HG03565 (cell line): ENCODE measurements around the gene SLC6A16.
A peak's percentile ranks its signal among the peaks of the same experiment; 100 is the strongest.

ENCODE experiments used
- ATAC-seq: cut with Tn5 transposase; IDR thresholded peaks from one replicate; pipeline ENCODE4 v1.9.1; 2021; ENCODE audit warnings: mild to moderate bottlenecking, moderate library complexity; ENCODE audit not compliant: unreplicated experiment

SLC6A16 gene

GRCh38 chr19:49347191-49347590, 22.2 kb upstream of the SLC6A16 start:
- no peak for ATAC-seq

GRCh38 chr19:49344505-49345423, 19.8 kb upstream of the SLC6A16 start:
- ATAC-seq: no peak

GRCh38 chr19:49343123-49343522, 18.1 kb upstream of the SLC6A16 start:
- ATAC-seq: no peak

DNA sequence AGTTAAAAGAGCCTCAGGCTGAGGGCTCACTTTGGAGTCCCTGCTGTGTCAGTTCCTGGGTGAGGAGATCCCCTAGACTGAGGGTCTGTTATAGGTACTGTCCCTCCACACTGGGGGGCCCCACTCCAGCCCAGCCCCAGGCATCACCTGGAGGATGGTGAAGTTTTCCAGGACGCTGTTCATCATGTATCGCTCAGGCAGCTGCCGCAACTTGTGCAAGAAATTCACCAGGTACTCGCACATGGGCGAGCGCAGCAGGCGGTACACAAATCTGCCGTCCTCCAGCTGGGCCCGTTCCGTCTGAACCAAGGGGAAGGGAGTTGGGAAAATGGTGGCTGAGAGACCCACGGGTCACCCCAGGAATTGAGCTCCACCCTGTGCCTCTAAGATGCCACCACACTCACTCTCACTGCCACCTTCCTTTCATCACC, 17.3 kb upstream of the SLC6A16 start:
- no peak for ATAC-seq

GRCh38 chr19:49340865-49341718, 16.1 kb upstream of the SLC6A16 start:
- ATAC-seq: no peak

DNA sequence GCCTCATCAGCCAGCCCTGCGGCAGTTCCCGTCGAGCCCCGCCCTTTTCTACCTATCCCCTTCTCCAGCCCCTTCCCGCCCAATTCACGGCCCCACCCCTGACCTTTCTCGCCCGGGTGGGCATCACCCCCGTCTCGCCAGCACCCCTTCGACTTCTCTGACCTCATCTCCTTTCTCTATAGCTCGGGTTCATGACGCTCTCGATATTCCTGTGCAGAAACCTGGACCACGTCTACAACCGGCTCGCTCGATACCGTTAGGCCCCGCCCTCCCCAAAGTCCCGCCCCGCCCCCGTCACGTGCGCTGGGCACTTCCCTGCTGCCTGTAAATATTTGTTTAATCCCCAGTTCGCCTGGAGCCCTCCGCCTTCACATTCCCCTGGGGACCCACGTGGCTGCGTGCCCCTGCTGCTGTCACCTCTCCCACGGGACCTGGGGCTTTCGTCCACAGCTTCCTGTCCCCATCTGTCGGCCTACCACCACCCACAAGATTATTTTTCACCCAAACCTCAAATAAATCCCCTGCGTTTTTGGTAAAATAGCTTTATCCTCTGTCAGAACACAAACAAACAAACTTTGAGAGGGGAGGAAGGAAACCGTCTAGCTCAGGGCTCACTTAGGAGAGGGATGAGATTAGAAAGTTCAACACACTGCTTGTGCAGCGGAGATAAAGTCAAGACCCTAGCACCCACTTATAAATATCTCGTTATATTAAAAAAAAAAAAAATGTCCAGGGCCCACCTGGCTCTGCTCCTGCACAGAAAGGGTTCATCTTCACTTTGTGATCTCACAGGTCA, 15.3 kb upstream of the SLC6A16 start:
- ATAC-seq: peak; percentile 64

- ATAC-seq: no peak
Measured at GRCh38 chr19:49339301-49340068, 14.5 kb upstream of the SLC6A16 start.

- no peak for ATAC-seq
Measured at GRCh38 chr19:49338691-49339300, 13.8 kb upstream of the SLC6A16 start.

DNA sequence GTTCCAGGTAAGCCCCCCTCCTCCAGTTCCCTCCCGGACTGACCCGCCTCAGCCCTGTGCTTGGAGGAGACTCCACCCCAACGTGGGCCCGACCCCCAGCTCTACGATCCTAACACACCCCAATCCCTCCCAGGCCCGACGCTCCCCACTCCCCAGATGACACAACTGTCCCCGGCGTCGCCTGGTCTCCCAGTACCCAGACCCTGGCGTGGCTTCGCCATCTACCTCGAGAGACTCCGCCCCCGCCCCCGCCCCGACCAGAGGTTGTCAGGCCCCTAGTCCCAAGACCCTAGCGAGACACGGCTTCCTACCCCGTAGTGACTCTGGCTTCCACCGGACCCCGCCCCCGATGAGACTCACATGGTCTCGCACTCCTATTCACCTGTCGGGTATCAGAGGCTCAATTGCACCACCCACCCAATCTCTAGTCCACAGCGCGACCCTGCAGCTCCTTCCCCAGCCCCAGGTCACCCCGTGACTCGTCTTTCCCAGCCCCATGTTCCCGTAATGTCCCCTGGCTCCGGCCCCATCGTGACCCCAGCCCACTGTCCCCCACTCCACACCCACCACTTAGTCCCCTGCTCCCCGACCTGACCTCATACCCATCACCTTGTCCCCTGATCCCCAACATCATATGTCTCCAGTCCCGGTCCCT, 13.2 kb upstream of the SLC6A16 start:
- ATAC-seq: no peak

GRCh38 chr19:49337267-49338022, 12.5 kb upstream of the SLC6A16 start:
- no peak for ATAC-seq

DNA sequence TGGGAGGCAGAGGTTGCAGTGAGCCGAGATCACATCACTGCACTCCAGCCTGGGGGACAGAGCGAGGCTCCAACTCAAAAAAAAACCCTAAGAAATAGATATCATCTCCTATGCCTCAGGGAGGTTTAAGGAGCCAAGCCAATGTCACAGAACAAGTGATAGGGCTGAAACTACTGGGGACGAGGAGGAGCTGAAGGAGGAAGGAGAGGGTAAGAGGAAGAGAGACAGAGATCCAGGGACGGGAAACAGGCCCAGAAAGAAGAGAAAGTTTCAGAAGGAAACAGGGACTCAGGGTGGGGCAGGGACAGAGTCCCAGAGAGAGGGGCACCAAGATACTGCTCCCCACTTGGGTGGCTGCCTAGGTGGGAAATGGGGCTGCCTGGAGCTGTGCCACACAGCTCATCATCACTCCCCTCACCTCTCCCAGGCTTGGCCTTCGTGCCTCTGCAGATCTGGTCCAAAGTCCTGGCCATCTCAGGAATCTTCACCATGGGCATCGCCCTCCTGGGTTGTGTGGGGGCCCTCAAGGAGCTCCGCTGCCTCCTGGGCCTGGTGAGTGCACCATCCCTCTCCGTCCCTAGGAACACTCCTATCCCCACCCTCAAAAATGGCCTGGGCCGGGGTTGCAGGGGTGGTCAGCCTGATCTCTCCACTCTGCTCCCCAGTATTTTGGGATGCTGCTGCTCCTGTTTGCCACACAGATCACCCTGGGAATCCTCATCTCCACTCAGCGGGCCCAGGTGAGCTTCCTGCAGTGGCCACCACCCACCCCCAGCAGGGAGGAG, 11.7 kb upstream of the SLC6A16 start:
- no peak for ATAC-seq

GRCh38 chr19:49335784-49336481, 10.9 kb upstream of the SLC6A16 start:
- ATAC-seq: no peak

DNA sequence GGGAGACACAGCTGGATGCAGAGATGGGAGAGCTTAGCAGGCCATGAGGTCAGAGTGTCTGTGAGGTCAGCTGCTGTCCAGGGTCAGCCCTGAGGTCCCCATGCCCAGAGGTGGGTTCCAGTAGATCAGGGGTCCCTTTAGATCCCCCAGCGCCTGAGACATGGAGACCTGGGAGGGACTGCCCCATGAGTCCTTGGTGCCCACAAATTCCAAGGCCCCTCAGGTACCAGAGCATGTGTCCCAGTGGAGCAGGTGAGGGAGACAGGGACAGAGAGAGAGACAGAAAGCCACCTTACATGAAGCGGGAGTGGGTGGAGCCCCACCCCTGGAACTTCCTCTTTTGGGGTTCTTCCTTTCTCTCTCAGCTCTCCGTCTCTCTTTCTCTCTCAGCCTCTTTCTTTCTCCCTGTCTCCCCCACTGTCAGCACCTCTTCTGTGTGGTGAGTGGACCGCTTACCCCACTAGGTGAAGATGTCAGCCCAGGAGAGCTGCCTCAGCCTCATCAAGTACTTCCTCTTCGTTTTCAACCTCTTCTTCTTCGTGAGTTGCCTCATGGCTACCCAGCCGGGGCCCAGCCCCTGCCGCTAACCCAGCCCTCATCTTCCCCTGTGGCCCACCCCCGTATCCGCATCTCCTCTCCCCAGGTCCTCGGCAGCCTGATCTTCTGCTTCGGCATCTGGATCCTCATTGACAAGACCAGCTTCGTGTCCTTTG, 10.2 kb upstream of the SLC6A16 start, which contains the start of gene CD37:
Gene CD37 (plus strand): TSS at position 336 of the 713 bp plus-strand sequence. CDS start 135 bp downstream, at position 471.
- no peak for ATAC-seq

DNA sequence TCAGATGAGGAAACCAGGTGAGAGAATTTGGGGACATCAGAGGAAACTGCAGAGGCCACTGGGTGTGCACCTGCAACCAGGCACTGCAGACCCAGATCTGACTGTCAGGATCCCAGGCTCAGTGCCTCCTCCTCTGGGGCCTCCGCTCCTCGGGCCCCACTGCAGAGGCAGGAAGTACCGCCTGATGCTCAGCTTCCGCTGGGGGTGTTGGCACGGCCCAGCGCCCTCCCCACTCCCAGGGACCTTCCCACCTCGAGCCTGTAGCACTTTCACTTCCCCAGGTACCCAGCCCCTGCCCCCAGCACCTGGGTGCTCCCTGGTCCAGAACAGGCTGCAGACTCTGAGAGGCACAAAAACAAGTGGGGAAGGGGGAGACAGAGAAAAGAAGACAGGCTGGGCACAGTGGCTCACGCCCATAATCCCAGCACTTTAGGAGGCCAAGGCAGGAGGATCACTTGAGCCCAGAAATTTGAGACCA, 8.9 kb upstream of the SLC6A16 start:
- peak; percentile 35 for ATAC-seq

GRCh38 chr19:49333418-49333805, 8.4 kb upstream of the SLC6A16 start:
- ATAC-seq: no peak
